ENCODE measurements around the gene FBN1.

FBN1 gene

GRCh38 chr15:48674876-48675275, 29.4 kb upstream of the FBN1 start:
- Histone ChIP-seq H3K36me3 (ENCODE audit: control insufficient read depth, low read depth, low read length) (no peaks in the 10 kb centered on the region), H3K9ac (ENCODE audit: low read length) (no peak overlapping the region), H3K4me3 (ENCODE audit: low read length) (no peak overlapping the region), H3K4me1 (ENCODE audit: control insufficient read depth, low read depth, low read length) (no peaks in the 10 kb centered on the region), H3K27ac (ENCODE audit: low read length) (no peak overlapping the region), H3K9me3 (ENCODE audit: control insufficient read depth, low read depth, low read length) (no peaks in the 10 kb centered on the region), H3K27me3 (ENCODE audit: control insufficient read depth, insufficient read depth, low read length) (no peaks in the 10 kb centered on the region)

DNA sequence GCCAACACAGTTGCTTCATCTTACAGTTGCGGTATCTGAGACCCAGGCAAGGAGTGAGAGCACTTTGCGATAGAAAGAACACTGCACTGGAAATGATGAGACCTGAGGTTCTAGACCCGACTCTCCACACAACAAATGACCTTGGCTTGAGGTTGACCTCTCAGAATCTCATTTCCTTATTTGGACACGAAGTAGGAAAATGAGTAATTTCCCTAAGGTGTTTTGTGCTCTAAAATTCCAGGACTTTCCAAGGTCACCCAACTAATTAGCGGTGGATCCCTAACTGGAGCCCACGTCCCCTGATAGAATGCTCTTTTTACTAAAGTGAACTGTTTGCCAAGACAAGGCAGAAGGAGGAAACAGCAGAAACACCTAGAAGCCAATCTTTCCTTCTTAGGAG, 26.7 kb upstream of the FBN1 start:
- H3K9me3 ChIP-seq (ENCODE audit: control insufficient read depth, low read depth, low read length): no peaks in the 10 kb centered on the region
- H3K4me1 ChIP-seq (ENCODE audit: control insufficient read depth, low read depth, low read length): no peaks in the 10 kb centered on the region
- H3K27ac ChIP-seq (ENCODE audit: low read length): no peak overlapping the region
- no peaks in the 10 kb centered on the region for H3K36me3 ChIP-seq (ENCODE audit: control insufficient read depth, low read depth, low read length)
- H3K4me3 ChIP-seq (ENCODE audit: low read length): no peak overlapping the region
- H3K9ac ChIP-seq (ENCODE audit: low read length): no peak overlapping the region
- no peaks in the 10 kb centered on the region for H3K27me3 ChIP-seq (ENCODE audit: control insufficient read depth, insufficient read depth, low read length)

DNA sequence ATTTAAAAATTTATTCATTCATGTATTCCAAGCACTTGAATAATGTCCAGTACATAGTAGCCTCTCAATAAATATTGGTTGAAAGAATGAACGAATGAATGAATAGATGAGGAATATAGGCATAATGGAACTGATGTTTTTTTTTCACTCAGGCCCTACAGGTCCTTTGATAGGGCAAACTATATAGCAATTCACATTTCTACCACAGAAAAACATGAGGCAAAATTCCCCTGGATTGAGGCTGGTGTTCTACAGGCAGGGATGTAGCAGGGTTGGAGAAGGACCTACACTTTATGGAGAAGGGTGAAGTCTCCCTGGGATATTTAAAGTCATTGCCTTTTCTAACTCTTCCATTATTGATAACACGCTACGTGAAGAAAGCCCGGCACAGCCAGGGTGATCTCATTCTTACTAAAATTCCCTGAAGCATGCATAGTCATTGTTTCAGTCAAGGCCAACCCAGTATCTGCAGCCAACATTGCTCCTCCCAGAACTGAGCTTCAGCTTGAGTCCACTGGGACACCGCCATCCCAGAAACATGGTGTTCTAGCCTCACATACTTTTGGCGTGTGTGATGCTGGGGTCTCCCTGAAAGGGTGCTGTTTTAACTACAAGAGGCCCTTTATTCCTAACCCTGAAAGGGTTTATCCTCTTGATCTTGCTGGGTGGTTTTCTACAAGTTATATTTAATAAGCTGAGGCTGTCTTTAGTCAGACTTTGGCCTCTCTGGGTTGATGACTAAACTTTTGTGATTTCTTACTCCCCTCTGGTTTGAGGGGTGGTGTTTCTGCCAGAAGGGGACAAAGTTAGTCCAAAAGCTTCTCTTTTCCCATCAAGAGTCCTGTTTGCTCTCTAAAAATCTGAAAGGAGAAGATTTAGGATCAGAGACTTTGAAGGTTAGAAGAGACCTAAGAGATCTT, 25.9 kb upstream of the FBN1 start:
- no peaks in the 10 kb centered on the region for H3K36me3 ChIP-seq (ENCODE audit: control insufficient read depth, low read depth, low read length)
- no peaks in the 10 kb centered on the region for H3K4me1 ChIP-seq (ENCODE audit: control insufficient read depth, low read depth, low read length)
- no peaks in the 10 kb centered on the region for H3K9me3 ChIP-seq (ENCODE audit: control insufficient read depth, low read depth, low read length)
- no peaks in the 10 kb centered on the region for H3K27me3 ChIP-seq (ENCODE audit: control insufficient read depth, insufficient read depth, low read length)
- no peak overlapping the region for H3K9ac ChIP-seq (ENCODE audit: low read length)
- no peak overlapping the region for H3K27ac ChIP-seq (ENCODE audit: low read length)
- H3K4me3 ChIP-seq (ENCODE audit: low read length): no peak overlapping the region

- H3K36me3 ChIP-seq (ENCODE audit: control insufficient read depth, low read depth, low read length): no peaks in the 10 kb centered on the region
Measured at GRCh38 chr15:48667701-48668100, 22.2 kb upstream of the FBN1 start.

DNA sequence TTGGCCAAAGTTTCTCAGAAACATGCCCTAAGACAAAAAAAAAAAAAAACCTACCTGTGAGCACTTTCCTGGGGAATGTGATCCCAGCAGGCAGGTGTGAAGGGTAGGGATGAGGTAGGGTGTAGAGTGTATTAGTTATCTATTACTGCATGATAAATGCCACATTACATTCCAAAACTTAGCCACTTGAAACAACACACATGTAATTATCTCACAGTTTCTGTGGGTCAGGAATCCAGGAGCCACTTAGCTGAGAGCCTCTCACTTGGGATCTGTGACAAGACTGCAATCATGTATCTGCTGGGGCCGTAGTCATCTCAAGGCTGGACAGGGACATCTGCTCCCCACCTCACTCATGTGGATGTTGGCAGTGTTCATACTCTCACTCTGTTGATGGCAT, 18.9 kb upstream of the FBN1 start:
- Histone ChIP-seq H3K36me3 (ENCODE audit: control insufficient read depth, low read depth, low read length) (no peaks in the 10 kb centered on the region), H3K27me3 (ENCODE audit: control insufficient read depth, insufficient read depth, low read length) (no peaks in the 10 kb centered on the region), H3K27ac (ENCODE audit: low read length) (no peak overlapping the region), H3K9ac (ENCODE audit: low read length) (no peak overlapping the region), H3K4me1 (ENCODE audit: control insufficient read depth, low read depth, low read length) (no peaks in the 10 kb centered on the region), H3K4me3 (ENCODE audit: low read length) (no peak overlapping the region), H3K9me3 (ENCODE audit: control insufficient read depth, low read depth, low read length) (no peaks in the 10 kb centered on the region)

More at GRCh38 chr15:48667701-48668100, 22.2 kb upstream of the FBN1 start:
- Histone ChIP-seq H3K27me3 (ENCODE audit: control insufficient read depth, insufficient read depth, low read length) (no peaks in the 10 kb centered on the region), H3K9ac (ENCODE audit: low read length) (no peak overlapping the region), H3K27ac (ENCODE audit: low read length) (no peak overlapping the region), H3K4me1 (ENCODE audit: control insufficient read depth, low read depth, low read length) (no peaks in the 10 kb centered on the region), H3K9me3 (ENCODE audit: control insufficient read depth, low read depth, low read length) (no peaks in the 10 kb centered on the region), H3K4me3 (ENCODE audit: low read length) (no peak overlapping the region)

- Histone ChIP-seq H3K27ac (ENCODE audit: low read length) (no peak overlapping the region), H3K27me3 (ENCODE audit: control insufficient read depth, insufficient read depth, low read length) (no peaks in the 10 kb centered on the region), H3K9me3 (ENCODE audit: control insufficient read depth, low read depth, low read length) (no peaks in the 10 kb centered on the region), H3K36me3 (ENCODE audit: control insufficient read depth, low read depth, low read length) (no peaks in the 10 kb centered on the region), H3K4me3 (ENCODE audit: low read length) (no peak overlapping the region), H3K9ac (ENCODE audit: low read length) (no peak overlapping the region), H3K4me1 (ENCODE audit: control insufficient read depth, low read depth, low read length) (no peaks in the 10 kb centered on the region)
Measured at GRCh38 chr15:48657950-48658591, 12.6 kb upstream of the FBN1 start.

- no peak overlapping the region for H3K27ac ChIP-seq (ENCODE audit: low read length)
- no peaks in the 10 kb centered on the region for H3K36me3 ChIP-seq (ENCODE audit: control insufficient read depth, low read depth, low read length)
- H3K9me3 ChIP-seq (ENCODE audit: control insufficient read depth, low read depth, low read length): no peaks in the 10 kb centered on the region
- H3K27me3 ChIP-seq (ENCODE audit: control insufficient read depth, insufficient read depth, low read length): no peaks in the 10 kb centered on the region
- no peak overlapping the region for H3K4me3 ChIP-seq (ENCODE audit: low read length)
- no peak overlapping the region for H3K9ac ChIP-seq (ENCODE audit: low read length)
- no peaks in the 10 kb centered on the region for H3K4me1 ChIP-seq (ENCODE audit: control insufficient read depth, low read depth, low read length)
Measured at GRCh38 chr15:48654801-48655200, 9.3 kb upstream of the FBN1 start.

DNA sequence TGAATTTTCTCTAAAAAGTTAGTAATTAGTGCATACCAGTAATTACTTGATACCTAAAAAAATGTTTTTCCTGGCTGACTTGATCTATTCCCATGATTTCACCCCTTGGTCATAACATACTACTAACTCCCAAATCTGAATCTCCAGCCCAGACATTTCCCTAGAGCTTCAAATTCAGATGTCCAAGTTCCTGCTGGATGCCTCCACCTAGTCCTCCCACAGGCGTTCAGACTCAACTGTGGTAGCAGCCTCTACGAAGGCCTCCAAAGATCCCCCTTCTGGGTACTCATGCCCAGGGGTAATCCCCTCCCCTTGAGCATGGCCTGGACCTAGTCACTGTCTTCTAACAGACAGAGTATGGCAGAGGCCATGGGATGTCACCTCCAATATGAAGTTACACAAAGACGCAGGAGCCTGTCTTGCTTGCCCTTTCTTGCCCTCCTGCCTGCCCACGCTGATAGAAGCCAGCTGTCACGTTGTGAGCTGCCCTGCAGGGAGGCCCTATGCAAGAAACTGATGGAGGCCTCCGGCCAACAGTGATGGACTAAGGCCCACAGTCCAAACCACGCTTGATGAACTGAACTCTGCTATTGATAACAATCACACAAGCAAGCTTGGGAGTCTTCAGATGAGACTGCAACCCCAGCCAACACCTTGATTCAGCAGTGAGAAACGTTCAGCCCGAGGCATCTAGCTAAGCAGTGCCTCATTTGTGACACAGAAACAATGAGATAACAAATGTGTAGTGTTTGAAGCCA, 8.6 kb upstream of the FBN1 start:
- Histone ChIP-seq H3K27ac (ENCODE audit: low read length) (no peak overlapping the region), H3K4me3 (ENCODE audit: low read length) (no peak overlapping the region), H3K27me3 (ENCODE audit: control insufficient read depth, insufficient read depth, low read length) (no peaks in the 10 kb centered on the region), H3K36me3 (ENCODE audit: control insufficient read depth, low read depth, low read length) (no peaks in the 10 kb centered on the region), H3K9me3 (ENCODE audit: control insufficient read depth, low read depth, low read length) (no peaks in the 10 kb centered on the region), H3K4me1 (ENCODE audit: control insufficient read depth, low read depth, low read length) (no peaks in the 10 kb centered on the region), H3K9ac (ENCODE audit: low read length) (no peak overlapping the region)

GRCh38 chr15:48653216-48653615, 7.7 kb upstream of the FBN1 start:
- H3K9me3 ChIP-seq (ENCODE audit: control insufficient read depth, low read depth, low read length): no peaks in the 10 kb centered on the region

GRCh38 chr15:48652510-48653076, 7.1 kb upstream of the FBN1 start:
- no peaks in the 10 kb centered on the region for H3K9me3 ChIP-seq (ENCODE audit: control insufficient read depth, low read depth, low read length)

More at GRCh38 chr15:48653216-48653615, 7.7 kb upstream of the FBN1 start:
- Histone ChIP-seq H3K9ac (ENCODE audit: low read length) (no peak overlapping the region), H3K27me3 (ENCODE audit: control insufficient read depth, insufficient read depth, low read length) (no peaks in the 10 kb centered on the region), H3K4me3 (ENCODE audit: low read length) (no peak overlapping the region), H3K27ac (ENCODE audit: low read length) (no peak overlapping the region), H3K4me1 (ENCODE audit: control insufficient read depth, low read depth, low read length) (no peaks in the 10 kb centered on the region), H3K36me3 (ENCODE audit: control insufficient read depth, low read depth, low read length) (no peaks in the 10 kb centered on the region)

DNA sequence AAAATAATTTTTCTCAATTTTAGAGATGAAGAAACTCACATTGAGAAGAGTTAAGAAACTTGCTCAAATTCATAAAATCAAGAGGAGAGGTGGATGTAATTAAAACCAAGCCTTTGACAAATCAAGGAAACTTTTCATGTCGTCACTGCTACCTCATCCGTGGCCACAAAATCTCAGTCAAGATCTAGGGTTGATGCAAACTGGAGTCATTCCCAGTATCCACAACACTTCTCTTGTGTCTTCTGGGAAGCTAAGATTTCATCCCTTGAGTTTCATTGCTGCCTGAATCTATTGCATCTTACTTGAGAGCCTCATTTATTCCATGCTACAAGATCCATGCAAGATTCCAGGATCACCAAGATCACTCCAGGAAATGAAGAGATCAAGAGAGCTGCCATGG, 5.4 kb upstream of the FBN1 start:
- Histone ChIP-seq H3K9ac (ENCODE audit: low read length) (no peak overlapping the region), H3K4me3 (ENCODE audit: low read length) (no peak overlapping the region), H3K36me3 (ENCODE audit: control insufficient read depth, low read depth, low read length) (no peaks in the 10 kb centered on the region), H3K9me3 (ENCODE audit: control insufficient read depth, low read depth, low read length) (no peaks in the 10 kb centered on the region), H3K4me1 (ENCODE audit: control insufficient read depth, low read depth, low read length) (peaks cover 7% of the 10 kb centered on the region), H3K27ac (ENCODE audit: low read length) (no peak overlapping the region), H3K27me3 (ENCODE audit: control insufficient read depth, insufficient read depth, low read length) (peaks cover 16% of the 10 kb centered on the region)

More at GRCh38 chr15:48652510-48653076, 7.1 kb upstream of the FBN1 start:
- H3K4me1 ChIP-seq (ENCODE audit: control insufficient read depth, low read depth, low read length): no peaks in the 10 kb centered on the region
- H3K27ac ChIP-seq (ENCODE audit: low read length): no peak overlapping the region
- H3K27me3 ChIP-seq (ENCODE audit: control insufficient read depth, insufficient read depth, low read length): no peaks in the 10 kb centered on the region
- H3K4me3 ChIP-seq (ENCODE audit: low read length): no peak overlapping the region
- H3K9ac ChIP-seq (ENCODE audit: low read length): no peak overlapping the region
- H3K36me3 ChIP-seq (ENCODE audit: control insufficient read depth, low read depth, low read length): no peaks in the 10 kb centered on the region
